HG02610 (cell line): ENCODE measurements around the gene NOL12.
A peak's percentile ranks its signal among the peaks of the same experiment; 100 is the strongest.
"Not testable (repeated sequence)": the region's sequence is repeated elsewhere in the genome, so short reads cannot be mapped to it uniquely, and the experiment has no call there.

Source experiments
- ATAC-seq: cut with Tn5 transposase; IDR thresholded peaks from one replicate; pipeline ENCODE4 v1.9.1; 2021; ENCODE audit warnings: mild to moderate bottlenecking, moderate library complexity; ENCODE audit not compliant: unreplicated experiment

Gene NOL12

GRCh38 chr22:37686002-37686982 is at the start of gene NOL12:
NOL12 (plus strand) TSS chr22:37686343; CDS start chr22:37686393, 50 bp downstream.
- ATAC-seq = peak; percentile 66

GRCh38 chr22:37636949-37637273 is 49.2 kb upstream of the NOL12 start:
- ATAC-seq = no peak

GRCh38 chr22:37638391-37639069 is 47.6 kb upstream of the NOL12 start:
- ATAC-seq = no peak

- no peak for ATAC-seq
Measured at GRCh38 chr22:37639070-37639760, 46.9 kb upstream of the NOL12 start, which contains the start of gene SH3BP1. SH3BP1 (plus strand) TSS chr22:37639669; CDS start chr22:37639788, 119 bp downstream.

GRCh38 chr22:37639771-37640590 is 46.2 kb upstream of the NOL12 start:
- no peak for ATAC-seq

GRCh38 chr22:37640591-37641560 is 45.3 kb upstream of the NOL12 start:
- ATAC-seq = no peak

GRCh38 chr22:37641561-37641949 is 44.6 kb upstream of the NOL12 start:
- ATAC-seq = no peak

- peak; percentile 43 for ATAC-seq
Measured at GRCh38 chr22:37643225-37643847, 42.8 kb upstream of the NOL12 start.

GRCh38 chr22:37647317-37647716 is 38.8 kb upstream of the NOL12 start:
- no peak for ATAC-seq

GRCh38 chr22:37647928-37648327 is 38.2 kb upstream of the NOL12 start:
- ATAC-seq = no peak

- no peak for ATAC-seq
Measured at GRCh38 chr22:37650463-37651136, 35.5 kb upstream of the NOL12 start.

- ATAC-seq = no peak
Measured at GRCh38 chr22:37654563-37655251, 31.4 kb upstream of the NOL12 start.

GRCh38 chr22:37655252-37655563 is 30.9 kb upstream of the NOL12 start:
- ATAC-seq = no peak

- not testable (repeated sequence) for ATAC-seq
Measured at GRCh38 chr22:37656583-37656982, 29.6 kb upstream of the NOL12 start.

GRCh38 chr22:37657590-37658132 is 28.5 kb upstream of the NOL12 start:
- ATAC-seq = no peak

GRCh38 chr22:37658133-37659065 is 27.7 kb upstream of the NOL12 start, which contains the start of gene PDXP:
PDXP (plus strand) TSS chr22:37658723; CDS start chr22:37658783, 60 bp downstream.
- peak; percentile 73 for ATAC-seq
